SJSA1 (cell line): ENCODE results near the gene C4orf54. TPM values are rescaled to one million over a fixed set of nuclear protein-coding genes. Genes with fewer than 3 reads are reported as not detected.

ENCODE experiments used
- DNase-seq, 2 experiments: peaks; one replicate each; pipeline ENCODE4 v3.0.0-alpha.2; 2015 to 2020; ENCODE audit warnings: low spot score in 2 of 2, low read depth in 1 of 2
- H3K27ac ChIP-seq: fragments of 250-450 bp; sonication (Bioruptor Pico); 2 replicates; pipeline ENCODE4 v1.5.1; 2020; ENCODE audit warnings: mild to moderate bottlenecking, moderate library complexity
- H3K27me3 ChIP-seq: fragments of 250-450 bp; sonication (Bioruptor Pico); replicated peaks from 2 replicates; pipeline ENCODE4 v1.5.1; 2020; ENCODE audit warnings: mild to moderate bottlenecking, moderate library complexity
- H3K36me3 ChIP-seq: fragments of 250-450 bp; sonication (Bioruptor Pico); 2 replicates; pipeline ENCODE4 v1.5.1; 2020; ENCODE audit warnings: mild to moderate bottlenecking
- H3K4me1 ChIP-seq: fragments of 250-450 bp; sonication (Bioruptor Pico); replicated peaks from 2 replicates; pipeline ENCODE4 v1.6.1; 2021; ENCODE audit warnings: mild to moderate bottlenecking
- H3K4me3 ChIP-seq: fragments of 250-450 bp; sonication (Bioruptor Pico); 2 replicates; pipeline ENCODE4 v1.5.1; 2020; ENCODE audit warnings: mild to moderate bottlenecking
- H3K9me3 ChIP-seq: fragments of 250-450 bp; sonication (Bioruptor Pico); replicated peaks from 2 replicates; pipeline ENCODE4 v1.5.1; 2020; ENCODE audit warnings: mild to moderate bottlenecking
- total RNA-seq: library from RNA; depleted of rRNA; stranded (reverse); fragments of >200 nt; shearing (Covaris generic); gene quantifications from 2 replicates; pipeline ENCODE4 v1.2.3, GENCODE V29; 2014; rRNA removed

C4orf54 gene
- total RNA-seq, 1 experiment from 2014 or later, result 0.63 TPM

- Histone ChIP-seq H3K9me3 (no peaks in the 10 kb centered on the region), H3K4me3 (no peak overlapping the region), H3K36me3 (no peaks in the 10 kb centered on the region), H3K27ac (no peak overlapping the region), H3K4me1 (no peaks in the 10 kb centered on the region), H3K27me3 (no peaks in the 10 kb centered on the region)
- no peak for DNase-seq
Measured at GRCh38 chr4:99625369-99625768, 32.3 kb downstream of the C4orf54 start.

- Histone ChIP-seq H3K27ac (no peak overlapping the region), H3K4me1 (no peaks in the 10 kb centered on the region), H3K4me3 (no peak overlapping the region), H3K27me3 (no peaks in the 10 kb centered on the region), H3K9me3 (no peaks in the 10 kb centered on the region), H3K36me3 (no peaks in the 10 kb centered on the region)
- DNase-seq, result no peak
Measured at GRCh38 chr4:99624141-99624719, 33.4 kb downstream of the C4orf54 start.

GRCh38 chr4:99622341-99622740, 35.3 kb downstream of the C4orf54 start:
- Histone ChIP-seq H3K27me3 (no peaks in the 10 kb centered on the region), H3K9me3 (no peaks in the 10 kb centered on the region), H3K4me1 (no peaks in the 10 kb centered on the region), H3K4me3 (no peak overlapping the region), H3K36me3 (no peaks in the 10 kb centered on the region), H3K27ac (no peak overlapping the region)
- no peak for DNase-seq

- no peaks in the 10 kb centered on the region for H3K9me3 ChIP-seq
- no peak overlapping the region for H3K27ac ChIP-seq
- no peak for DNase-seq
- no peak overlapping the region for H3K4me3 ChIP-seq
- no peaks in the 10 kb centered on the region; the same call in 1 of the 2 replicates for H3K27me3 ChIP-seq
- H3K4me1 ChIP-seq, result no peaks in the 10 kb centered on the region
- H3K36me3 ChIP-seq, result no peaks in the 10 kb centered on the region
Measured at GRCh38 chr4:99617374-99617773, 40.3 kb downstream of the C4orf54 start.

- Histone ChIP-seq H3K27me3 (no peaks in the 10 kb centered on the region; the same call in 1 of the 2 replicates), H3K9me3 (no peaks in the 10 kb centered on the region), H3K4me3 (no peak overlapping the region), H3K4me1 (no peaks in the 10 kb centered on the region), H3K36me3 (no peaks in the 10 kb centered on the region), H3K27ac (no peak overlapping the region)
- no peak for DNase-seq
Measured at GRCh38 chr4:99615170-99615820, 42.3 kb downstream of the C4orf54 start.

GRCh38 chr4:99614491-99614890, 43.1 kb downstream of the C4orf54 start:
- Histone ChIP-seq H3K27ac (no peak overlapping the region), H3K27me3 (no peaks in the 10 kb centered on the region; the same call in 1 of the 2 replicates), H3K4me3 (no peak overlapping the region), H3K4me1 (no peaks in the 10 kb centered on the region), H3K9me3 (no peaks in the 10 kb centered on the region), H3K36me3 (no peaks in the 10 kb centered on the region)
- DNase-seq, result no peak

GRCh38 chr4:99612704-99613103, 44.9 kb downstream of the C4orf54 start:
- Histone ChIP-seq H3K4me1 (no peaks in the 10 kb centered on the region), H3K27ac (no peak overlapping the region), H3K27me3 (peaks cover under 1% of the 10 kb centered on the region; the same call in 1 of the 2 replicates), H3K36me3 (no peaks in the 10 kb centered on the region), H3K9me3 (no peaks in the 10 kb centered on the region), H3K4me3 (no peak overlapping the region)
- no peak for DNase-seq

- H3K27me3 ChIP-seq, result peaks cover 5% of the 10 kb centered on the region; the same call in 1 of the 2 replicates
- H3K4me3 ChIP-seq, result no peak overlapping the region
- no peaks in the 10 kb centered on the region for H3K36me3 ChIP-seq
- H3K27ac ChIP-seq, result no peak overlapping the region
- H3K9me3 ChIP-seq, result no peaks in the 10 kb centered on the region
- DNase-seq, result no peak
- H3K4me1 ChIP-seq, result no peaks in the 10 kb centered on the region
Measured at GRCh38 chr4:99612281-99612680, 45.3 kb downstream of the C4orf54 start.

GRCh38 chr4:99610605-99611175, 46.9 kb downstream of the C4orf54 start:
- no peak for DNase-seq
- Histone ChIP-seq H3K27me3 (peaks cover 7% of the 10 kb centered on the region; the same call in 1 of the 2 replicates), H3K9me3 (no peaks in the 10 kb centered on the region), H3K4me3 (no peak overlapping the region), H3K36me3 (no peaks in the 10 kb centered on the region), H3K27ac (no peak overlapping the region), H3K4me1 (no peaks in the 10 kb centered on the region)

GRCh38 chr4:99608417-99608816, 49.2 kb downstream of the C4orf54 start:
- DNase-seq, result no peak
- H3K4me3 ChIP-seq, result no peak overlapping the region
- peaks cover 9% of the 10 kb centered on the region; the same call in 1 of the 2 replicates for H3K27me3 ChIP-seq

More at GRCh38 chr4:99608417-99608816, 49.2 kb downstream of the C4orf54 start:
- H3K9me3 ChIP-seq, result no peaks in the 10 kb centered on the region
- H3K27ac ChIP-seq, result no peak overlapping the region
- H3K4me1 ChIP-seq, result no peaks in the 10 kb centered on the region
- no peaks in the 10 kb centered on the region for H3K36me3 ChIP-seq

Other genes starting within 250 kb of the C4orf54 start
- not detected in 2 replicates for gene ADH7, start 222.5 kb downstream of the C4orf54 start, total RNA-seq
- not detected in 2 replicates for gene C4orf17, start 146.8 kb downstream of the C4orf54 start, total RNA-seq
- 3.5 and 12.1 TPM in 2 replicates for gene TRMT10A, start 93.8 kb downstream of the C4orf54 start, total RNA-seq
- 0.11 TPM in 1 of 2 replicates, not detected in the other for gene MTTP, start 83.0 kb downstream of the C4orf54 start, total RNA-seq
- 0.32 TPM in 1 of 2 replicates, not detected in the other for gene DAPP1, start 159.0 kb upstream of the C4orf54 start, total RNA-seq
- 25.0 and 62.4 TPM in 2 replicates for gene LAMTOR3, start 236.6 kb upstream of the C4orf54 start, total RNA-seq